A549 (cell line): ENCODE results near the gene ZFPL1. TPM values are rescaled to one million over a fixed set of nuclear protein-coding genes. Genes with fewer than 3 reads are reported as not detected.

ENCODE experiments used
- ATAC-seq, 2 experiments: fragments of 200-7000 bp in 1 of 2; fragments of >200 bp in 1 of 2; cut with Nextera tagmentation in 1 of 2; cut with Tn5 transposase in 1 of 2; 3 replicates each; pipeline versions ENCODE4 v1.8.0 to v1.9.1; 2018 to 2020; ENCODE audit warnings: mild to moderate bottlenecking in 1 of 2, moderate library complexity in 1 of 2
- CTCF ChIA-PET: fragments of 300-600 bp; sonication (Branson Sonifier 250); formaldehyde crosslinking; extraction: SDS; loops from one replicate; lab custom pipeline; 2021; ENCODE audit warnings: antibody characterized with exemption, inconsistent platforms; lab: Yijun Ruan, JAX
- POLR2A ChIA-PET: fragments of 350-600 bp; formaldehyde crosslinking; extraction: SDS; loops from one replicate; lab custom pipeline; 2021; ENCODE audit warnings: antibody characterized with exemption, inconsistent platforms; lab: Yijun Ruan, JAX
- DNase-seq, 2 experiments: peaks; one replicate each; pipeline versions ENCODE4 v3.0.0 to v3.0.0-alpha.2; 2011 to 2016; ENCODE audit warnings: low read depth in 1 of 2, low spot score in 1 of 2
- FAIRE-seq: peaks from 2 replicates; lab custom pipeline; 2011; peaks lifted over from hg19 to GRCh38; lab: Jason Lieb, UNC
- H3K27ac ChIP-seq, 2 experiments: fragments of >200 bp; sonication (Bioruptor Twin); formaldehyde crosslinking; 3 replicates each; pipeline ENCODE4 v1.5.1; 2016 to 2017
- H3K4me1 ChIP-seq: fragments of >200 bp; sonication (Bioruptor Twin); formaldehyde crosslinking; 3 replicates; pipeline ENCODE4 v1.6.1; 2016
- H3K4me2 ChIP-seq: fragments of >200 bp; sonication (Bioruptor Twin); formaldehyde crosslinking; 3 replicates; pipeline ENCODE4 v1.6.1; 2016
- H3K4me3 ChIP-seq: fragments of >200 bp; sonication (Bioruptor Twin); formaldehyde crosslinking; 3 replicates; pipeline ENCODE4 v1.5.1; 2016
- H3K9me3 ChIP-seq: fragments of >200 bp; sonication (Bioruptor Twin); formaldehyde crosslinking; 3 replicates; pipeline ENCODE4 v1.6.1; 2016
- ATOH8 ChIP-seq: fragments of 250-450 bp; sonication (Bioruptor Pico); IDR thresholded peaks from 2 replicates; pipeline ENCODE4 v1.5.0; 2020; ENCODE audit warnings: low read depth, mild to moderate bottlenecking, moderate library complexity
- BHLHE40 ChIP-seq: IDR thresholded peaks from 2 replicates; pipeline ENCODE4 v1.6.1; 2012; ENCODE audit warnings: low read depth, low read length, inconsistent platforms
- CBX8 ChIP-seq: fragments of 200-600 bp; sonication (generic); IDR thresholded peaks from 2 replicates; pipeline ENCODE4 v1.6.1; 2016
- CTCF ChIP-seq: fragments of >200 bp; sonication (Bioruptor Twin); formaldehyde crosslinking; IDR thresholded peaks from 3 replicates; pipeline ENCODE4 v1.5.1; 2016
- EHF ChIP-seq: fragments of 250-450 bp; sonication (Bioruptor Pico); IDR thresholded peaks from 2 replicates; pipeline ENCODE4 v1.5.0; 2020; ENCODE audit warnings: mild to moderate bottlenecking
- ELK1 ChIP-seq: fragments of 150-350 bp; IDR thresholded peaks from 2 replicates; pipeline ENCODE4 v1.6.1; 2014; ENCODE audit warnings: low read depth, mild to moderate bottlenecking, low read length
- FOSL2 ChIP-seq, 2 experiments: fragments of 450-650 bp in 1 of 2; fragments of >200 bp in 1 of 2; sonication (Bioruptor Twin) in 1 of 2; formaldehyde crosslinking; IDR thresholded peaks; 2 replicates each; pipeline versions ENCODE4 v1.5.0 to v1.6.1; 2016 to 2020; ENCODE audit warnings: mild to moderate bottlenecking in 1 of 2, moderate library complexity in 1 of 2
- FOXS1 ChIP-seq: fragments of 250-450 bp; sonication (Bioruptor Pico); IDR thresholded peaks from 2 replicates; pipeline ENCODE4 v1.5.0; 2020; ENCODE audit warnings: mild to moderate bottlenecking, moderate library complexity
- HEYL ChIP-seq: fragments of 250-450 bp; sonication (Bioruptor Pico); IDR thresholded peaks from 2 replicates; pipeline ENCODE4 v1.8.0; 2021; ENCODE audit warnings: mild to moderate bottlenecking, moderate library complexity
- HMGXB4 ChIP-seq: fragments of 250-450 bp; sonication (Bioruptor Pico); IDR thresholded peaks from 2 replicates; pipeline ENCODE4 v1.5.0; 2021; ENCODE audit warnings: mild to moderate bottlenecking, moderate library complexity, borderline replicate concordance
- HOXB13 ChIP-seq: fragments of 250-450 bp; sonication (Bioruptor Pico); IDR thresholded peaks from 2 replicates; pipeline ENCODE4 v1.5.0; 2020; ENCODE audit warnings: low read depth, mild to moderate bottlenecking, moderate library complexity
- HOXB5 ChIP-seq: fragments of 250-450 bp; sonication (Bioruptor Pico); IDR thresholded peaks from 2 replicates; pipeline ENCODE4 v1.5.0; 2020; ENCODE audit warnings: mild to moderate bottlenecking, moderate library complexity
- KDM1A ChIP-seq: fragments of 200-600 bp; sonication (generic); IDR thresholded peaks from 2 replicates; pipeline ENCODE4 v1.6.1; 2016; ENCODE audit warnings: low read depth, mild to moderate bottlenecking
- MAFK ChIP-seq: fragments of 450-650 bp; IDR thresholded peaks from 2 replicates; pipeline ENCODE4 v1.6.1; 2014; ENCODE audit not compliant: partially characterized antibody
- MYC ChIP-seq: IDR thresholded peaks from 2 replicates; pipeline ENCODE4 v1.6.1; 2012; ENCODE audit warnings: mild to moderate bottlenecking, inconsistent platforms, low read length, improper control_type of control experiment, borderline replicate concordance
- NFE2L2 ChIP-seq: fragments of 150-350 bp; conservative IDR thresholded peaks from 2 replicates; pipeline ENCODE4 v1.6.1; 2014; ENCODE audit warnings: low read length
- NPAS2 ChIP-seq: fragments of 250-450 bp; sonication (Bioruptor Pico); IDR thresholded peaks from 2 replicates; pipeline ENCODE4 v1.8.0; 2022; ENCODE audit warnings: mild to moderate bottlenecking, moderate library complexity, borderline replicate concordance
- POLR2AphosphoS2 ChIP-seq: conservative IDR thresholded peaks from 2 replicates; pipeline ENCODE4 v1.6.1; 2012; ENCODE audit warnings: low read length, improper control_type of control experiment, inconsistent platforms
- RCOR1 ChIP-seq: fragments of 150-350 bp; IDR thresholded peaks from 2 replicates; pipeline ENCODE4 v1.6.1; 2014; ENCODE audit warnings: antibody characterized with exemption, low read length, low read depth
- REST ChIP-seq: fragments of 200-600 bp; sonication (generic); IDR thresholded peaks from 2 replicates; pipeline ENCODE4 v1.6.1; 2016; ENCODE audit warnings: antibody characterized with exemption, mild to moderate bottlenecking, moderate library complexity
- RFX5 ChIP-seq: fragments of 450-650 bp; IDR thresholded peaks from 2 replicates; pipeline ENCODE4 v1.7.1; 2014; ENCODE audit warnings: antibody characterized with exemption, mild to moderate bottlenecking, moderate library complexity
- RNF2 ChIP-seq: fragments of 200-600 bp; sonication (generic); IDR thresholded peaks from 2 replicates; pipeline ENCODE4 v1.6.1; 2016; ENCODE audit warnings: low read depth, mild to moderate bottlenecking, antibody characterized with exemption, moderate library complexity, borderline replicate concordance
- TP53 ChIP-seq: fragments of 250-450 bp; sonication (Bioruptor Pico); IDR thresholded peaks from 2 replicates; pipeline ENCODE4 v1.5.0; 2021; ENCODE audit warnings: mild to moderate bottlenecking, moderate library complexity
- ZNF302 ChIP-seq: fragments of 250-450 bp; sonication (Bioruptor Pico); IDR thresholded peaks from 2 replicates; pipeline ENCODE4 v1.9.0; 2021; ENCODE audit warnings: inconsistent platforms, mild to moderate bottlenecking, moderate library complexity
- ZSCAN20 ChIP-seq: fragments of 250-450 bp; sonication (Bioruptor Pico); IDR thresholded peaks from 2 replicates; pipeline ENCODE4 v1.8.0; 2022; ENCODE audit warnings: mild to moderate bottlenecking, moderate library complexity
- WGBS: methylation state at CpG from one replicate; pipeline ENCODE4 v1.1.6; 2017; ENCODE audit errors: missing lambda C conversion rate; 5-methylcytosine and 5-hydroxymethylcytosine counted together
- polyA plus RNA-seq, 4 experiments: library from polyadenylated mRNA; depleted of rRNA in 3 of 4; stranded (reverse); fragments of >200 nt; fragmentation: RNase III in 1 of 4; extraction: RNeasy Plus Mini Kit Qiagen cat#74134 plus additional on column Dnase treatment in 1 of 4; gene quantifications; 2 replicates in 3 of 4; 3 replicates in 1 of 4; pipeline ENCODE4 v1.2.3, GENCODE V29; 2011 to 2017

ZFPL1 gene
- polyA plus RNA-seq, 2 of the 4 experiments (the other 2 are of a cell fraction): 30.1 to 31.7 TPM

GRCh38 chr11:65087216-65087615 lies 3.2 kb downstream of the ZFPL1 start:
- no peak for ATAC-seq
- Histone ChIP-seq H3K4me3 (no peak overlapping the region), H3K4me1 (peaks cover 19% of the 10 kb centered on the region), H3K27ac (no peak overlapping the region), H3K4me2 (no peak overlapping the region), H3K9me3 (no peaks in the 10 kb centered on the region)
- no peak for DNase-seq
- CTCF ChIA-PET: interaction anchor here (1.0 to 4.7 kb wide), 3 partner anchors 16 to 30 kb away, joined by 3 to 30 read pairs (median 7); partner anchors contain the start of genes TM7SF2 and ZNHIT2
- 95% methylated on average over 11 of the region's 11 CpGs for WGBS
- POLR2A ChIA-PET: no interaction called here
- TF ChIP-seq CTCF (no peak), RFX5 (no peak), NPAS2 (CRISPR knock-in tag) (no peak), FOSL2 (IDR thresholded peaks at IDR 0.05) (no peak), FOSL2 (CRISPR knock-in tag; IDR thresholded peaks at IDR 0.05) (no peak), TP53 (CRISPR knock-in tag) (no peak), MAFK (no peak), ZNF302 (CRISPR knock-in tag) (no peak), RNF2 (no peak), POLR2AphosphoS2 (no peak), ZSCAN20 (CRISPR knock-in tag) (no peak)
- FAIRE-seq: no peak

- 96% methylated on average over 15 of the region's 15 CpGs for WGBS
- DNase-seq: no peak
- no peak overlapping the region for H3K27ac ChIP-seq
- ChIA-PET CTCF (interaction anchor here (1.0 to 4.7 kb wide), 3 partner anchors 15 to 74 kb away, joined by 3 to 30 read pairs (median 4); partner anchors contain the start of genes ARL2 and TM7SF2), POLR2A (no interaction called here)
- TF ChIP-seq FOXS1: no peak
- no peak for TF ChIP-seq HOXB13 (CRISPR knock-in tag)
- no peak for TF ChIP-seq NFE2L2
- TF ChIP-seq HOXB5: no peak
- no peak for TF ChIP-seq EHF (CRISPR knock-in tag)
- no peak for TF ChIP-seq ATOH8 (CRISPR knock-in tag)
- no peak for TF ChIP-seq CBX8
- no peak for TF ChIP-seq KDM1A
- no peak for TF ChIP-seq BHLHE40
- no peak for TF ChIP-seq ELK1
- no peak for TF ChIP-seq ZNF302 (CRISPR knock-in tag)
- TF ChIP-seq RCOR1: no peak
- TF ChIP-seq MYC: no peak
- no peak for TF ChIP-seq HMGXB4 (CRISPR knock-in tag)
- no peak for TF ChIP-seq RFX5
- TF ChIP-seq REST: no peak
- no peak for TF ChIP-seq HEYL
- TF ChIP-seq, all 56 proteins: peak for 0
- no peak overlapping the region for H3K4me2 ChIP-seq
- peaks cover 13% of the 10 kb centered on the region for H3K4me1 ChIP-seq
- H3K9me3 ChIP-seq: no peaks in the 10 kb centered on the region
- H3K4me3 ChIP-seq: no peak overlapping the region
- FAIRE-seq: no peak
- ATAC-seq: no peak
Measured at GRCh38 chr11:65087827-65088226, 3.8 kb downstream of the ZFPL1 start.
